Kidney epithelial cell (primary cell): ENCODE results near the gene RIBC1. TPM values are rescaled to one million over a fixed set of nuclear protein-coding genes. Genes with fewer than 3 reads are reported as not detected.
"Not testable (repeated sequence)": the region's sequence is repeated elsewhere in the genome, so short reads cannot be mapped to it uniquely, and the experiment has no call there.

Experiments used
- DNase-seq: peaks from one replicate; pipeline ENCODE4 v3.0.0-alpha.2; 2010; ENCODE audit warnings: low read depth
- H3K27me3 ChIP-seq: 2 replicates; pipeline ENCODE4 v1.6.0; 2011; ENCODE audit warnings: low read length; ENCODE audit not compliant: control insufficient read depth, insufficient read depth
- H3K36me3 ChIP-seq: 2 replicates; pipeline ENCODE4 v1.5.1; 2011; ENCODE audit warnings: low read length; ENCODE audit not compliant: control insufficient read depth, insufficient read depth
- H3K4me3 ChIP-seq: 2 replicates; pipeline ENCODE4 v1.5.1; 2011; ENCODE audit warnings: low read depth, mild to moderate bottlenecking, control low read depth, low read length
- CTCF ChIP-seq: IDR thresholded peaks from 2 replicates; pipeline ENCODE4 v1.5.1; 2011; ENCODE audit warnings: mild to moderate bottlenecking, moderate library complexity, low read length, control low read depth, inconsistent platforms; ENCODE audit not compliant: insufficient read depth, poor library complexity, severe bottlenecking
- total RNA-seq: library from RNA; depleted of rRNA; stranded (reverse); fragments of >200 nt; gene quantifications from 2 replicates; pipeline ENCODE4 v1.2.3, GENCODE V29; 2015

RIBC1 gene
- total RNA-seq, 1 donor from 2014 or later = 0.38 TPM

- no peak for DNase-seq
- Histone ChIP-seq H3K27me3 (no peaks in the 10 kb centered on the region), H3K4me3 (no peak overlapping the region), H3K36me3 (no peaks in the 10 kb centered on the region)
- no peak for TF ChIP-seq CTCF
Measured at GRCh38 chrX:53403535-53403934, 19.1 kb upstream of the RIBC1 start.

GRCh38 chrX:53412446-53412845 lies 10.2 kb upstream of the RIBC1 start:
- TF ChIP-seq CTCF = no peak
- no peak overlapping the region for H3K4me3 ChIP-seq
- H3K27me3 ChIP-seq = no peaks in the 10 kb centered on the region
- peaks cover 2% of the 10 kb centered on the region for H3K36me3 ChIP-seq
- no peak for DNase-seq

GRCh38 chrX:53420351-53420750 lies 2.3 kb upstream of the RIBC1 start:
- H3K4me3 ChIP-seq, DNase-seq, H3K36me3 ChIP-seq, H3K27me3 ChIP-seq: not testable (repeated sequence)

- DNase-seq = no peak
Measured at GRCh38 chrX:53421125-53421524, 1.5 kb upstream of the RIBC1 start.

GRCh38 chrX:53421772-53422085 lies 944 bp upstream of the RIBC1 start:
- no peak for TF ChIP-seq CTCF
- H3K36me3 ChIP-seq = no peaks in the 10 kb centered on the region
- no peak for DNase-seq
- no peaks in the 10 kb centered on the region for H3K27me3 ChIP-seq
- H3K4me3 ChIP-seq = peak overlapping the region; percentile 96

More at GRCh38 chrX:53421125-53421524, 1.5 kb upstream of the RIBC1 start:
- Histone ChIP-seq H3K27me3 (no peaks in the 10 kb centered on the region), H3K36me3 (no peaks in the 10 kb centered on the region), H3K4me3 (peak overlapping the region; percentile 96)
- no peak for TF ChIP-seq CTCF

- DNase-seq = peak; percentile 98
- Histone ChIP-seq H3K36me3 (no peaks in the 10 kb centered on the region), H3K4me3 (peak within 1 kb of the TSS; percentile 96), H3K27me3 (no peaks in the 10 kb centered on the region)
- no peak for TF ChIP-seq CTCF
Measured at GRCh38 chrX:53422086-53422860, 400 bp upstream of the RIBC1 start, which contains the start of gene SMC1A. SMC1A (minus strand) TSS chrX:53422654; CDS start chrX:53422600, 54 bp downstream.
